Body of pancreas (tissue), 4 donors: ENCODE measurements around the gene USP11. TPM values are rescaled to one million over a fixed set of nuclear protein-coding genes. Genes with fewer than 3 reads are reported as not detected.

Experiments
- ATAC-seq: fragments of 150-250 bp; one replicate; pipeline ENCODE4 v1.9.1; 2016
- DNase-seq, 4 donors: peaks; one replicate each; pipeline ENCODE4 v3.0.0-alpha.2; 2019
- H3K27ac ChIP-seq, 4 donors: fragments of 200-600 bp; sonication (generic); 1 replicate in 3 of 4; 2 replicates in 1 of 4; pipeline versions ENCODE4 v1.5.1 to v1.6.1; 2016 to 2019; ENCODE audit warnings: mild to moderate bottlenecking in 1 of 4, mixed read lengths in 1 of 4, moderate library complexity in 1 of 4
- H3K27me3 ChIP-seq, 2 donors: fragments of 200-600 bp; sonication (generic); one replicate each; pipeline ENCODE4 v1.6.0; 2016; ENCODE audit warnings: mild to moderate bottlenecking in 1 of 2
- H3K36me3 ChIP-seq, 2 donors: fragments of 200-600 bp; sonication (generic); replicated peaks in 1 of 2; 2 replicates each; pipeline ENCODE4 v1.5.1; 2016; ENCODE audit warnings: low read depth in 2 of 2; ENCODE audit not compliant: insufficient read depth in 1 of 2
- H3K4me1 ChIP-seq: fragments of 200-600 bp; sonication (generic); one replicate; pipeline ENCODE4 v1.6.0; 2016
- H3K4me3 ChIP-seq, 2 donors: fragments of 200-600 bp; sonication (generic); 1 replicate in 1 of 2; 2 replicates in 1 of 2; pipeline ENCODE4 v1.5.1; 2016 to 2019
- H3K9me3 ChIP-seq, 3 donors: fragments of 200-600 bp; sonication (generic); 1 replicate in 2 of 3; 2 replicates in 1 of 3; pipeline ENCODE4 v1.5.1; 2016
- CTCF ChIP-seq, 7 experiments: fragments of 450-650 bp in 4 of 7; fragments of 200-600 bp in 3 of 7; sonication (generic) in 3 of 7; IDR thresholded peaks; one replicate each; pipeline ENCODE4 v1.5.1; 2016 to 2019; ENCODE audit warnings: antibody characterized with exemption in 7 of 7
- POLR2A ChIP-seq, 3 donors: fragments of 450-650 bp; IDR thresholded peaks; one replicate each; pipeline ENCODE4 v1.6.1; 2016; ENCODE audit warnings: antibody characterized with exemption in 3 of 3, mild to moderate bottlenecking in 2 of 3
- WGBS, 2 donors: methylation state at CpG; one replicate each; pipeline ENCODE4 v1.1.5; 2017; 5-methylcytosine and 5-hydroxymethylcytosine counted together
- intact Hi-C: fragments of 100-400 bp; cut with DNase I; formaldehyde crosslinking; loops from one replicate; pipeline ENCODE4 v1.15.1; 2023
- total RNA-seq, 2 donors: library from RNA; depleted of rRNA; stranded (reverse); fragments of >200 nt; gene quantifications; one replicate each; pipeline ENCODE4 v1.1.0, GENCODE V29; 2016

The USP11 gene
- total RNA-seq, 2 donors from 2014 or later, result 23.1 to 33.3 TPM

- Histone ChIP-seq H3K4me1 (peaks cover 44% of the 10 kb centered on the region), H3K27me3 (no peaks in the 10 kb centered on the region), H3K9me3 (no peaks in the 10 kb centered on the region), H3K27ac (no peak overlapping the region), H3K4me3 (no peak overlapping the region), H3K36me3 (peaks cover 0 to 3% of the 10 kb centered on the region in 2 donors)
- no peak for TF ChIP-seq CTCF (IDR thresholded peaks at IDR 0.05)
- no peak for TF ChIP-seq POLR2A (IDR thresholded peaks at IDR 0.05)
- WGBS, 2 donors, result 13 to 23% methylated on average over 1 to 7 of the region's 7 CpGs
- intact Hi-C loops, result no loop called here
- ATAC-seq (no peak), DNase-seq (no peak)
These were observed 35.3 kb upstream of the USP11 start for GRCh38 chrX:47197526-47197925.

- DNase-seq (no peak), ATAC-seq (no peak)
- H3K4me3 ChIP-seq, result no peak overlapping the region
- TF ChIP-seq CTCF (IDR thresholded peaks at IDR 0.05) (no peak), POLR2A (IDR thresholded peaks at IDR 0.05) (no peak)
- H3K27ac ChIP-seq, result no peak overlapping the region
- peaks cover 41% of the 10 kb centered on the region for H3K4me1 ChIP-seq
- intact Hi-C loops, result no loop called here
- H3K9me3 ChIP-seq, result no peaks in the 10 kb centered on the region
- 71 to 73% methylated on average over 7 to 9 of the region's 10 CpGs for WGBS, 2 donors
- peaks cover 0 to 4% of the 10 kb centered on the region in 2 donors for H3K36me3 ChIP-seq
- no peaks in the 10 kb centered on the region for H3K27me3 ChIP-seq
These were observed 34.7 kb upstream of the USP11 start for GRCh38 chrX:47198026-47198686.

GRCh38 chrX:47198687-47199080, 34.1 kb upstream of the USP11 start:
- TF ChIP-seq CTCF (IDR thresholded peaks at IDR 0.05) (no peak), POLR2A (IDR thresholded peaks at IDR 0.05) (no peak)
- no peak for ATAC-seq
- no peak for DNase-seq
- H3K4me1 ChIP-seq, result peaks cover 39% of the 10 kb centered on the region
- no peak overlapping the region for H3K4me3 ChIP-seq
- intact Hi-C loops, result no loop called here
- H3K36me3 ChIP-seq, result peaks cover 0 to 4% of the 10 kb centered on the region in 2 donors
- no peaks in the 10 kb centered on the region for H3K9me3 ChIP-seq
- 70 to 79% methylated on average over 4 of the region's 15 CpGs for WGBS, 2 donors
- no peak overlapping the region for H3K27ac ChIP-seq
- no peaks in the 10 kb centered on the region for H3K27me3 ChIP-seq

DNA sequence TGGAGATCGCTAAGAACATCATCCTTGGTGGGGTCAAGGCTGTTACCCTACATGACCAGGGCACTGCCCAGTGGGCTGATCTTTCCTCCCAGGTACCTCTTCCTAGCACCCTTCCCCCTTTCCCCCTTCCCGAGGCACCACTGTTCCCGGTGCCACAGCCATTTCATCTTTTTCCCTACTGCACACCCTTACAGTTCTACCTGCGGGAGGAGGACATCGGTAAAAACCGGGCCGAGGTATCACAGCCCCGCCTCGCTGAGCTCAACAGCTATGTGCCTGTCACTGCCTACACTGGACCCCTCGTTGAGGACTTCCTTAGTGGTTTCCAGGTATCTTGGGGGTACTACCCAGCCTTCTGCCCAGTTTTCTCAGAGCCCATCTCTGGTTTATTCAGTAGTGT, 33.5 kb upstream of the USP11 start:
- no peaks in the 10 kb centered on the region for H3K9me3 ChIP-seq
- TF ChIP-seq POLR2A (IDR thresholded peaks at IDR 0.05) (no peak), CTCF (IDR thresholded peaks at IDR 0.05) (no peak)
- H3K4me1 ChIP-seq, result peaks cover 39% of the 10 kb centered on the region
- 86 to 91% methylated on average over 4 to 10 of the region's 10 CpGs for WGBS, 2 donors
- no peaks in the 10 kb centered on the region for H3K27me3 ChIP-seq
- peaks cover 0 to 4% of the 10 kb centered on the region in 2 donors for H3K36me3 ChIP-seq
- intact Hi-C loops, result no loop called here
- H3K27ac ChIP-seq, result no peak overlapping the region
- no peak overlapping the region for H3K4me3 ChIP-seq
- DNase-seq (no peak), ATAC-seq (no peak)
